DMS114 treated with DMSO at 0.1 percent for 48 hours (cell line): ENCODE results near the gene ALCAM.

Experiments
- DNase-seq: peaks from one replicate; lab custom pipeline; 2025; ENCODE audit not compliant: unreplicated experiment; lab: John Stamatoyannopoulos, UW

The ALCAM gene

GRCh38 chr3:105480768-105481167, 114.1 kb downstream of the ALCAM start:
- DNase-seq: no peak

- DNase-seq: no peak
Measured at GRCh38 chr3:105483476-105483875, 116.8 kb downstream of the ALCAM start.

DNA sequence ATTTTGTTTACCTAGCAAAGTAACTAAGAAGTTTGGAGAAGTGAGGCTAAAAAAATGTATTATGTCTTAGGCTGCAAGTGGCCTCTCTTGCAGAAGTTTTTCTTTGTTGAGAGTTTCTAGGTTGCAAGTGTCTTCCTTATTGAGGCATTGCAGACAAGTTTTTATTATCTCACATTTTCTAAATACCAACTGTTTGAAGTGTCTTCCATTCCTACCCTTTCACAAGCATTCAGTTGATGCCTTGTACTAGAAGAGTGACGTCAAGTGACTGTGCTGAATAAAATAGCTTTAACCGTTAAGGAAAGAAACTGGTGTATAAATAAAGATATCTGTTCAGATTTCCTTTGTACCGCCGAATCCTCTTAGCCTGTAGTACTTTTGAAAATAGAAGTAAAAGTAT, 123.3 kb downstream of the ALCAM start:
- DNase-seq: no peak

DNA sequence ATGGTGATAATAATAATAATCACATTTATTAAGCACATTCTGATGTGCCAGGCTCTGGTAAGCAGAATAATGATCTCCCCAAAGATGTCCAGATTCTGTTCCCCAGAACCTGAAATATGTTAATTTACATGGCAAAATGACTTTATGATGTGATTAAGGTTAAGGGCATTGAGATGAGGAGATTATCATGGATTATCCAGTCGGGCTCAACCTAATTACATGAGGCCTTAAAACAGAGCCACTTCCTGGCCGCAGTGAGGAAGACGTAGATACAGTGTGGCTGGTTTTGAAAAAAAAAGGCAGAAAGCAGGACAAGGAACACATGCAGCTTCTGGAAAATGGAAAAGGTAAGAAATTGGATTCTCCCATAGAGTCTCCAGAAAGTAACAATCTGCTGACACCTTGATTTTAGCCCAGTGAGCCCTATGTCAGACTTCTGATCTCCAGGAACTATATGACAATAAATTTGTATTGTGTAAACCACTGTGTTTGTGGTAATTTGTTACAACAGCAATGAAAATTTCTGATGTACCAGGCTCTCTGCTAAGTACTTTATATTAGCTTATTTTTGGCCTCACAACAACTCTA, 126.7 kb downstream of the ALCAM start:
- no peak for DNase-seq

DNA sequence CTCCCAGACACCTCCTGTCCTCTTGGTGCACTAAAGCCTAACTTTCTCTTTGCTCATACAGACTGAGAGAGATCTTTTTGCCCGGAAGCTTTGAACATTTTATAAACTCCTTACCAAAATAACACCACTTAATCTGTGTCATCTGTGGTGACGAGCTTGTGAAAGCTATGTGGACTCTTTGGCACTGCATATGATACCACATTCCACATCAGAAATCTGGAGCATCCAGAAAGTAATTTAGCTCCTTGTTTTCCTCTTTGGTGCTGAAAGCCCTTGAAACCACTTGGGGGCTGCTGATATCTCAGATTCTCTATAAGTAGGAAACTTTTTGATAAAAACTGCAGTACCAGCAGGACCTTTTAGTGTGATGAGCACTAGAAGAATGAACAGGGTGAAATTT, 128.3 kb downstream of the ALCAM start:
- DNase-seq: no peak

GRCh38 chr3:105496343-105496742, 129.6 kb downstream of the ALCAM start:
- DNase-seq: no peak

DNA sequence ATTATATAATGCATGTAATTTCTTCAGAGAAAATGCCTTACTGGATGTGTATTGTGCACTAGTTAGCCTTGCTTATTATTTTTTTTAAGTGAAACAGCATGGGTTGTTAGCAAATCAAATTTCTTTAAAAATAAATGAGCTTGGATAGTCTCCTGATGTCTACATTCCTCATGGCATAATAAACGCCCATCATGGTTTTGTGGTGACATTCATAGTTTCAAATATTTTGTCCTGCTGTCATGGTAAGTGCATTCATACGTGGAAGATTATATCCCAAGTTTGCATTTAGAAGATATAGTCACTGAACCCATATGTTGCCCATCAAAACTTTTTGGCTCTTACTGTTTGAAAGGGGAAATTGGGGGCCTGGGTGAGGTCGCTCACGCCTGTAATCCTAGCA, 130.7 kb downstream of the ALCAM start:
- DNase-seq: no peak

DNA sequence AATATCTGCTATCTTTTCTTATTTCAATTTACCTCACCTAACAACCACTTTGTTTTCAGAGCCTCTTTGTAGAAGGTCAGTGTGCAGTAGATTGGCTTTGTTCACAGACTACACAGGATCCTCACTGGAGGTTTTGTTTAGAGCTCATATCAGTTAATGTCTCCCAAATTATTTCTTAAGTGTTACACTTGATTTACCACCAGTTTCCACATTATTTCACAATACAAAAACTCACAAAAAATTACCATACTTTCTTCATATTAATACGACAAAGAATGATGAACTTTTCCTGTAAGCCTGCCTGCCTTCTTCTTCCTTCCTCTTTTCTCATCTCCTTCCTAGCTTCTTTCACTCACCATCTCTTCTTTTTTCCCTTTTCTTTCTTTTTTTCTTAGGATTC, 133.3 kb downstream of the ALCAM start:
- DNase-seq: no peak

DNA sequence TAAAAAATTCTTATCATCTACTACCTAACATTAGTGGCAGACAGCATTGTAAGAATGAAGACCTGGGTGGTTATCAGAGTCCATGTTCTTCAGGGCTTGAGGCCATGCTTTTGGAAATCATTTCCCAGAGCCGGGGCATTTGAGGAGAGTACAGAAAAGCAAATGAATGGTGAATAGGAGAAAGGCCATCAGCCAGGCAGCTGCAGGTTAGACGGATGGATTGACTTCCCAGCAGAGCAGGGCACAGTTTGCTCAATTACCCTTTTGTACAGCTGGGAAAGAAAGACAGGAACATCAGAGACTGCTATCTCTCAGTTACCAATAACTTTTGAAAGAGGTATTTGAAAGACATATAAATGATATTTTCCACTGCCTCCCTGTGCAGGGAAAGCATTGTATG, 135.6 kb downstream of the ALCAM start:
- DNase-seq: no peak

DNA sequence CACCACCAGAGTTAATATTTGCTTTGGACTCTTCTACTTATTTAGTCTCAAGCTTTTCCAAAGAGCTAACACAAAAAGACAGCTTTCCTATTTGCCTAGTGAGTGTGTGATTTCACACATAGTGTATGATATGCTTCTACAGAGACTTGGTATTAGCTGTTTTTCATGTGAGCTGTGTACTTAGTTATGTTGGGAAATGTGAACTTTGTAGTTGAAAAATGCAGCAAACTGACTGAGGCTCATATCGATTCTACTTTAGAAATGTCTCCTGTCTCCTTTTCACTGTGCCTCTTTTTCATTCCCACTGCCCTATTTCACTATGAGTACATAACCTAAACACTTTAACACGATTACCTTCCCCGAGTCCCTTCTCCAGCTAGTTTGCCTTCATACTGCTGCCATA, 136.5 kb downstream of the ALCAM start:
- DNase-seq: no peak

DNA sequence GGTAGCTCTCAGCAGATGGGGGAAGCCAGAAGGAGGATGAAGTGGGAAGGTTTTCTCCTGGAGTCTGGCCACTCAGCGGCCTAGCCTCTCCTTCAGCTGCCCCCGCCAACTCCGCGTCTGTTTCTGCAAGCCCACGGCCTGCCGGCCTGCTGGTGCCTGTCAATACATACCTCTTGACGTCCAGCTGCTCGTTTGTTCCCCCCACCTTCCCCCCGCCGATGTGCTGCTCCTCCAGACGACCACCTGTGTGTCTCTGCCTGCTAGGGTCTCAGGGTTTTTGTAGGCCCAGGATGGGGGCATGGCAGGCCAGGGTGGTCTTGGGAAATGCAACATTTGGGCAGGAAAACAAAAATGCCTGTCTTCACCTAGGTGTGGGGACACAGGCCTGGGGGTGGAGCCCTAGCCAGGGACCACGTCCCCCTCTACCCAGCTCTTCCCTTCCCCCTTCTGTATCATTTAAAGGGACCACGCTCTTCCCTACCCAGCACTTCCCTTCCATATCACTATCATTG, 137.8 kb downstream of the ALCAM start:
- no peak for DNase-seq

DNA sequence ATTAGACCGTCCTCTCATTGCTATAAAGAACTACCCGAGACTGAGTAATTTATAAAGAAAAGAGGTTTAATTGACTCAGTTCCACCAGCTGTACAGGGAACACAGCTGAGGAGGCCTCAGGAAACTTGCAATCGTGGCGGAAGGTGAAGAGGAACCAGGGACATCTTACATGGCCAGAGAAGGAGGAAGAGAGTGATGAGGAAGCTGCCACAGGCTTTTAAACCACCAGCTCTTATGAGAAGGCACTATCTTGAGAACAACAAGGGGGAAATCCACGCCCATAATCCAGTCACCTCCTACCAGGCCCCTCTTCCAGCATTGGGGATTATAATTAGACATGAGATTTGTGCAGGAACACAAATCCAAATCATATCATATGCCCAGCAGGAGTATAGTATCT, 138.5 kb downstream of the ALCAM start:
- DNase-seq: no peak

- DNase-seq: no peak
Measured at GRCh38 chr3:105511031-105511430, 144.3 kb downstream of the ALCAM start.

DNA sequence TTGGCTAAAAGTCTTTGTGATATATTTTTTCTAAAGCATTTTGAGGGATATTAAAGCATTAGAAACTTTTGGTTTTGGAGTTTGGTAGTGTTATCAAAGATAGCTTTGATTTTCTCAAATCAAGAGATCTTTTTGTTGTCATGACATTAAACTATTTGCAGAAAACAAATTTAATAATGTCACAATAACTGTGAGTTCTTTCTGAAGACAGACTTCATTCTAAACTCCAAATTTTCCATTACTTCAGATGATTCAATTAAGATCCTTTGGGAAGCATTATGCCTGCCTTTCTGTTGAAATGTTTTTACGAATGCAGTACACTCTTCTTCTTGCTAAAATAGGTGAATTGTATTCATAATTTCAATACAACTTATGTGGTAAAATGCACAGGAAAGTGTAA, 145.4 kb downstream of the ALCAM start:
- DNase-seq: no peak

- no peak for DNase-seq
Measured at GRCh38 chr3:105513042-105513441, 146.3 kb downstream of the ALCAM start.

DNA sequence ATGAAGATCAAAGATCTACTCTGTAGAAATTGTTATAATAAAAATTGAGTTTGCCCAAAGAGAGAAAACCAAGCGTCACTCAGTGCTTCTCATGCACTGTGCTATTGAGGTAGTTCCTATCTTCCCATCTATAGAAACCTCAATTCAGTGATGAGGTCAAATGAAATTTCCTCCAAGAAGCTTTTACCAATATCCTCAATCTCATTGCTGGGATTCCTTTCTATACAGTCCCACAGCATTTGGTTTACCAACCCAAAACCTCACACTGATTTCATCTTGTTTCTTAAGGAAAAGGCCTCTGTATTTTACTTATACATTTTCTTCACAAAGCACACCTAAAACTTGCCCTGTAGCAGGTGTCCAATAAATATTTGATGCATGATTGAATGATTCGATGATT, 147.2 kb downstream of the ALCAM start:
- no peak for DNase-seq

DNA sequence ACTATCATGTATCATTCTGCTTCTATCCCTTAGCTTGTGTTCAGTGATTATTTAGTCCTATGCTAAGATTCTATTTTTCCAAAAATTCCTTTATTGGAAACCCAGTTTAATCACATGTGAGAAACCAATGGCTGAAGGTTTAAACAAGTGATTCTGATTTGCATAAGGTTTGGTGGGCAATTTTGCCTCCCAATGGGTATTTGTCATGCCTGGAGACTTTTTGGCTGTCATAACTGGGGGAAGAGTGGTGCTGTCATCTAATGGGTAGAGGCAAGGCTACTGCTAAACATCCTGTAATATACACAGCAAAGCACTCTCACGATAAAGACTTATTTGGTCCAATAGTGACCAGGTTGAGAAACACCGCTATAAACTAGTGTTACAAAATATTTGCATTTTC, 148.7 kb downstream of the ALCAM start:
- no peak for DNase-seq

DNA sequence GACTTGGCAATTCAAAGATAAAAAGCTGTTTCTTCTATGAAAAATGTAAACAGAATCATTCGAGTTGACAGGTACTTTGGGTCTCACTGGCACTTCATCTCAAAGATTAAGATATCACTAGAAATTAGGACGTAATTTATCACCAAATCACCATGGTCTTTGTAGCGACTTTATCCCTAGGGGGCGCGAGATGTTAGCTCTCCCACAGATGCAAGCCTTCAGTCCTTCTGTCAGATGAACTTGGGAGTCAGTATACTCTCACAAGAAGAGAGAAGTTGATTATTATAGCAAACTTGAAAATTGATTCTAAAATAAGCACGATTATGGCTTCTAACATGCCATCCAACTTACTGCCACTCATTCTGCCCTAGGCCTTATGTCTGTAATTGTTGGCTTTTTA, 150.3 kb downstream of the ALCAM start:
- DNase-seq: no peak

DNA sequence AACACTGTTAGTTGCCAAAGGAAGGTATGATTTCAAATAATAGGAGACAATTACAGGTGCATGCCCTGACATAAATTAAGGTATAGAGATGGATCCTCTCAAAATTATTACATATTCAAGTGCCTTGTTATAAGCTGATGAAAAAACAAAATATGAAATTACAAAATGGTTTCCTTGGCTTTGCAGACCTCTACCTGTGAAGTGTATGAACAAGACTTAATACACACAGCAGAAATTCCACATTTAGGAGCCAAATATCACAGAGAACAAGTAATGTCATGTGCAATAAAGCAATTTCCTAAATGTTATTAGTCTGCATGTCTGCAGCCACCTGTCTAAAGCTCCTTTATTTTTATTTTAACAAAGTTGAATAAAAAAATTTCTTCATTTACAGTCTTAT, 151.5 kb downstream of the ALCAM start:
- DNase-seq: no peak

GRCh38 chr3:105518806-105519418, 152.2 kb downstream of the ALCAM start:
- DNase-seq: peak; percentile 50

- DNase-seq: no peak
Measured at GRCh38 chr3:105521770-105522169, 155.1 kb downstream of the ALCAM start.

GRCh38 chr3:105523501-105523900, 156.8 kb downstream of the ALCAM start:
- DNase-seq: no peak

- no peak for DNase-seq
Measured at GRCh38 chr3:105525531-105525930, 158.8 kb downstream of the ALCAM start.
